B cell (primary cell): ENCODE measurements around the gene PHLPP1. TPM values are rescaled to one million over a fixed set of nuclear protein-coding genes. Genes with fewer than 3 reads are reported as not detected.

Experiments used
- ATAC-seq: fragments of 200-7000 bp; cut with Tn5 transposase; one replicate; pipeline ENCODE4 v1.10.0; 2021; ENCODE audit warnings: low read depth, mild to moderate bottlenecking, moderate number of reproducible peaks, moderate library complexity
- CTCF ChIA-PET: fragments of 350-600 bp; sonication (Branson Sonifier 250); formaldehyde crosslinking; loops from one replicate; lab custom pipeline; 2021; ENCODE audit warnings: antibody characterized with exemption, inconsistent platforms; lab: Charles Lee
- POLR2A ChIA-PET: fragments of 350-600 bp; sonication (Branson Sonifier 250); formaldehyde crosslinking; loops from one replicate; lab custom pipeline; 2021; ENCODE audit warnings: antibody characterized with exemption; lab: Charles Lee
- DNase-seq: peaks from one replicate; pipeline ENCODE4 v3.0.0; 2013
- H2AFZ ChIP-seq: 2 replicates; pipeline ENCODE4 v1.6.1; 2012; ENCODE audit warnings: mild to moderate bottlenecking, low read depth, low read length; ENCODE audit not compliant: insufficient read depth, poor library complexity, severe bottlenecking
- H3K27ac ChIP-seq, 2 donors: 1 replicate in 1 of 2; 2 replicates in 1 of 2; pipeline ENCODE4 v1.5.1; 2012 to 2013; ENCODE audit warnings: low read length in 2 of 2, mild to moderate bottlenecking in 2 of 2, moderate library complexity in 1 of 2
- H3K27me3 ChIP-seq, 4 experiments: fragments of 200-600 bp in 1 of 4; sonication (generic) in 1 of 4; replicated peaks in 1 of 4; 1 replicate in 2 of 4; 2 replicates in 2 of 4; pipeline versions ENCODE4 v1.6.1 to v1.7.0; 2013 to 2016; ENCODE audit warnings: low read length in 3 of 4, mild to moderate bottlenecking in 2 of 4, mixed read lengths in 1 of 4, moderate library complexity in 1 of 4; ENCODE audit not compliant: insufficient read depth in 4 of 4, control insufficient read depth in 3 of 4; ENCODE audit errors: control extremely low read depth in 1 of 4
- H3K36me3 ChIP-seq, 2 experiments: replicated peaks in 1 of 2; 1 replicate in 1 of 2; 2 replicates in 1 of 2; pipeline versions ENCODE4 v1.6.1 to v1.7.1; 2013; ENCODE audit warnings: low read length in 1 of 2; ENCODE audit not compliant: insufficient read depth in 2 of 2, control insufficient read depth in 1 of 2; ENCODE audit errors: control extremely low read depth in 1 of 2, extremely low read depth in 1 of 2
- H3K4me1 ChIP-seq, 2 donors: fragments of 200-600 bp in 1 of 2; sonication (generic) in 1 of 2; 1 replicate in 1 of 2; 2 replicates in 1 of 2; pipeline versions ENCODE4 v1.5.1 to v1.6.1; 2013 to 2017; ENCODE audit warnings: low read length in 2 of 2; ENCODE audit not compliant: control insufficient read depth in 2 of 2, insufficient read depth in 2 of 2
- H3K4me2 ChIP-seq: replicated peaks from 2 replicates; pipeline ENCODE3; 2012; ENCODE audit warnings: mild to moderate bottlenecking, low read depth, low read length; ENCODE audit not compliant: poor library complexity, severe bottlenecking
- H3K4me3 ChIP-seq, 5 experiments: fragments of 200-600 bp in 1 of 5; sonication (generic) in 1 of 5; 1 replicate in 3 of 5; 2 replicates in 2 of 5; pipeline versions ENCODE4 v1.5.1 to v1.7.0; 2011 to 2016; ENCODE audit warnings: low read length in 4 of 5, mild to moderate bottlenecking in 4 of 5, low read depth in 2 of 5, control low read depth in 1 of 5, moderate library complexity in 1 of 5; ENCODE audit not compliant: insufficient read depth in 1 of 5; ENCODE audit errors: control extremely low read depth in 1 of 5, extremely low read depth in 1 of 5
- H3K79me2 ChIP-seq: fragments of 200-600 bp; sonication (generic); one replicate; pipeline ENCODE4 v1.6.0; 2016; ENCODE audit warnings: low read length; ENCODE audit not compliant: control insufficient read depth, insufficient read depth
- H3K9ac ChIP-seq: fragments of 200-600 bp; sonication (generic); 2 replicates; pipeline ENCODE4 v1.6.1; 2017; ENCODE audit warnings: mild to moderate bottlenecking, low read length, moderate library complexity
- H3K9me3 ChIP-seq, 3 donors: one replicate each; pipeline versions ENCODE4 v1.6.1 to v1.7.1; 2013; ENCODE audit warnings: low read length in 2 of 3; ENCODE audit not compliant: control insufficient read depth in 2 of 3, insufficient read depth in 1 of 3; ENCODE audit errors: control extremely low read depth in 1 of 3
- H4K20me1 ChIP-seq: 2 replicates; pipeline ENCODE4 v1.6.0; 2012; ENCODE audit warnings: mild to moderate bottlenecking, low read length; ENCODE audit not compliant: insufficient read depth, control insufficient read depth, poor library complexity, severe bottlenecking
- H3K27ac Mint-ChIP-seq: one replicate; pipeline ENCODE4 v1.8.0; 2021; ENCODE audit warnings: mixed read lengths
- H3K27me3 Mint-ChIP-seq: one replicate; pipeline ENCODE4 v1.8.0; 2021; ENCODE audit warnings: mixed read lengths
- H3K4me1 Mint-ChIP-seq: one replicate; pipeline ENCODE4 v1.8.0; 2021; ENCODE audit warnings: mixed read lengths
- H3K4me3 Mint-ChIP-seq: one replicate; pipeline ENCODE4 v1.8.0; 2021; ENCODE audit warnings: mixed read lengths
- H3K9me3 Mint-ChIP-seq: one replicate; pipeline ENCODE4 v1.8.0; 2022; ENCODE audit warnings: mixed read lengths; ENCODE audit not compliant: insufficient read depth
- CTCF ChIP-seq: fragments of 200-600 bp; IDR thresholded peaks from one replicate; pipeline ENCODE4 v1.8.0; 2022; ENCODE audit warnings: antibody characterized with exemption, mild to moderate bottlenecking
- EZH2 ChIP-seq: IDR thresholded peaks from 2 replicates; pipeline ENCODE4 v1.6.1; 2012; ENCODE audit warnings: borderline replicate concordance, low read depth, mild to moderate bottlenecking, moderate library complexity, low read length; ENCODE audit not compliant: insufficient read depth, poor library complexity, severe bottlenecking
- WGBS: methylation state at CpG from one replicate; pipeline ENCODE4 v1.1.5; 2013; ENCODE audit warnings: missing lambda C conversion rate; ENCODE audit not compliant: insufficient coverage; 5-methylcytosine and 5-hydroxymethylcytosine counted together
- intact Hi-C: fragments of 100-400 bp; cut with micrococcal nuclease; formaldehyde crosslinking; loops from one replicate; pipeline ENCODE4 v1.10.0; 2022
- polyA plus RNA-seq: library from polyadenylated mRNA; depleted of rRNA; stranded (reverse); fragments of >200 nt; gene quantifications from 2 replicates; pipeline ENCODE4 v1.2.3, GENCODE V29; 2012
- total RNA-seq, 2 donors: library from RNA; stranded (reverse); fragments of 120-200 nt in 1 of 2; gene quantifications; 1 replicate in 1 of 2; 2 replicates in 1 of 2; pipeline versions ENCODE4 v1.2.3 to v1.2.4, GENCODE V29; 2013 to 2022

Gene PHLPP1
- total and polyA plus RNA-seq, 2 donors (not counting 1 experiment from before 2014, with no cell fraction given), result 3.0 to 20.7 TPM

GRCh38 chr18:63003899-63004298 is 288.6 kb downstream of the PHLPP1 start:
- no peak overlapping the region for H3K27ac Mint-ChIP-seq
- Histone ChIP-seq H3K27me3 (no peaks in the 10 kb centered on the region), H3K4me3 (no peak overlapping the region), H3K36me3 (no peaks in the 10 kb centered on the region), H3K4me2 (no peak overlapping the region), H3K9ac (no peak overlapping the region), H4K20me1 (no peaks in the 10 kb centered on the region), H3K27ac (no peak overlapping the region), H2AFZ (no peak overlapping the region), H3K9me3 (no peaks in the 10 kb centered on the region), H3K79me2 (no peaks in the 10 kb centered on the region), H3K4me1 (peaks cover 3% of the 10 kb centered on the region in 2 donors)
- intact Hi-C loops, result no loop called here
- no peak for DNase-seq
- POLR2A ChIA-PET, result no interaction called here
- WGBS, result 100% methylated on average over 4 of the region's 5 CpGs
- no peak for ATAC-seq
- H3K4me1 Mint-ChIP-seq, result peaks cover 7% of the 10 kb centered on the region
- H3K4me3 Mint-ChIP-seq, result no peak overlapping the region
- TF ChIP-seq CTCF (no peak), EZH2 (no peak)
- CTCF ChIA-PET, result interaction anchor here (1.2 kb wide), 1 partner anchor 319 kb away, joined by 3 read pairs; no protein-coding TSS in a partner anchor
- H3K27me3 Mint-ChIP-seq, result peaks cover 3% of the 10 kb centered on the region
- H3K9me3 Mint-ChIP-seq, result no peaks in the 10 kb centered on the region

- CTCF ChIA-PET, result interaction anchor here (1.2 to 1.3 kb wide), 2 partner anchors 319 to 435 kb away, joined by 3 read pairs; no protein-coding TSS in a partner anchor
- peaks cover under 1% of the 10 kb centered on the region for H3K4me1 Mint-ChIP-seq
- H3K9me3 ChIP-seq, result no peaks in the 10 kb centered on the region
- H3K9me3 Mint-ChIP-seq, result no peaks in the 10 kb centered on the region
- WGBS, result 89% methylated on average over 8 of the region's 9 CpGs
- POLR2A ChIA-PET, result no interaction called here
- no peaks in the 10 kb centered on the region for H3K27me3 ChIP-seq
- ATAC-seq (no peak), DNase-seq (no peak)
- H3K4me1 ChIP-seq, result no peaks in the 10 kb centered on the region
- H3K4me2 ChIP-seq, result no peak overlapping the region
- H4K20me1 ChIP-seq, result no peaks in the 10 kb centered on the region
- intact Hi-C loops, result no loop called here
- H3K4me3 ChIP-seq, result no peak overlapping the region
- no peak for TF ChIP-seq CTCF
- TF ChIP-seq EZH2, result no peak
- peaks cover 3% of the 10 kb centered on the region for H3K27me3 Mint-ChIP-seq
- H3K9ac ChIP-seq, result no peak overlapping the region
- H2AFZ ChIP-seq, result no peak overlapping the region
- no peaks in the 10 kb centered on the region for H3K36me3 ChIP-seq
- H3K27ac Mint-ChIP-seq, result no peak overlapping the region
- no peaks in the 10 kb centered on the region for H3K79me2 ChIP-seq
- no peak overlapping the region for H3K4me3 Mint-ChIP-seq
- H3K27ac ChIP-seq, result no peak overlapping the region
These were observed 289.2 kb downstream of the PHLPP1 start for GRCh38 chr18:63004466-63005089.
